IMR-90 (cell line): ENCODE data around the gene RBMS3. TPM values are rescaled to one million over a fixed set of nuclear protein-coding genes. Genes with fewer than 3 reads are reported as not detected.

Source experiments
- ATAC-seq: fragments of 200-7000 bp; cut with Tn5 transposase; 2 replicates; pipeline ENCODE4 v1.9.1; 2020; ENCODE audit warnings: low read depth, mild to moderate bottlenecking, moderate library complexity
- BruUV-seq: library from RNA; stranded (reverse); fragments of 400-500 nt; replicated peaks from 2 replicates; lab custom pipeline; 2021; lab: Mats Ljungman, UMichigan
- CTCF ChIA-PET: fragments of 300-600 bp; formaldehyde crosslinking; extraction: SDS; loops from one replicate; lab custom pipeline; 2021; ENCODE audit warnings: antibody characterized with exemption; lab: Yijun Ruan, JAX
- POLR2A ChIA-PET: fragments of 300-600 bp; sonication (Branson Sonifier 250); formaldehyde crosslinking; loops from one replicate; lab custom pipeline; 2022; ENCODE audit warnings: antibody characterized with exemption; ENCODE audit not compliant: unreplicated experiment; lab: Charles Lee
- DNase-seq: peaks from one replicate; pipeline ENCODE4 v3.0.0; 2013
- H2AFZ ChIP-seq: replicated peaks from 2 replicates; pipeline ENCODE3; 2013; ENCODE audit warnings: low read length, mild to moderate bottlenecking; ENCODE audit not compliant: poor library complexity
- H2AK5ac ChIP-seq: 2 replicates; pipeline ENCODE4 v1.6.1; 2013; ENCODE audit warnings: low read depth, low read length, inconsistent platforms
- H2AK9ac ChIP-seq: replicated peaks from 2 replicates; pipeline ENCODE3; 2013; ENCODE audit warnings: mild to moderate bottlenecking, low read depth, low read length, moderate library complexity; ENCODE audit not compliant: poor library complexity
- H2BK120ac ChIP-seq: 2 replicates; pipeline ENCODE4 v1.6.1; 2013; ENCODE audit warnings: low read depth, low read length, inconsistent platforms
- H2BK15ac ChIP-seq: 3 replicates; pipeline ENCODE4 v1.6.1; 2013; ENCODE audit warnings: low read depth, low read length, inconsistent platforms
- H2BK20ac ChIP-seq: 2 replicates; pipeline ENCODE4 v1.6.1; 2013; ENCODE audit warnings: low read depth, mild to moderate bottlenecking, inconsistent platforms, low read length, moderate library complexity
- H2BK5ac ChIP-seq: 2 replicates; pipeline ENCODE4 v1.6.1; 2013; ENCODE audit warnings: mild to moderate bottlenecking, low read depth, low read length, inconsistent platforms; ENCODE audit not compliant: poor library complexity, severe bottlenecking
- H3K14ac ChIP-seq: replicated peaks from 2 replicates; pipeline ENCODE4 v1.6.1; 2013; ENCODE audit warnings: low read depth, low read length, inconsistent platforms
- H3K18ac ChIP-seq: 2 replicates; pipeline ENCODE4 v1.6.1; 2013; ENCODE audit warnings: low read depth, low read length, control low read depth
- H3K23ac ChIP-seq: 2 replicates; pipeline ENCODE4 v1.6.1; 2013; ENCODE audit warnings: low read depth, low read length, inconsistent platforms
- H3K27ac ChIP-seq: 2 replicates; pipeline ENCODE4 v1.5.1; 2013; ENCODE audit warnings: mild to moderate bottlenecking, control low read depth, low read length; ENCODE audit not compliant: insufficient read depth
- H3K27me3 ChIP-seq: 2 replicates; pipeline ENCODE4 v1.6.1; 2013; ENCODE audit warnings: low read length; ENCODE audit not compliant: control insufficient read depth, insufficient read depth
- H3K36me3 ChIP-seq: 2 replicates; pipeline ENCODE4 v1.6.1; 2013; ENCODE audit warnings: low read length, mixed read lengths; ENCODE audit not compliant: control insufficient read depth, insufficient read depth
- H3K4ac ChIP-seq: 2 replicates; pipeline ENCODE4 v1.6.1; 2013; ENCODE audit warnings: low read depth, low read length, inconsistent platforms
- H3K4me1 ChIP-seq: 2 replicates; pipeline ENCODE4 v1.6.1; 2013; ENCODE audit warnings: low read length, mixed read lengths; ENCODE audit not compliant: control insufficient read depth, insufficient read depth
- H3K4me2 ChIP-seq: 2 replicates; pipeline ENCODE4 v1.6.1; 2013; ENCODE audit warnings: low read depth, mild to moderate bottlenecking, control low read depth, low read length, moderate library complexity
- H3K4me3 ChIP-seq: 2 replicates; pipeline ENCODE4 v1.5.1; 2013; ENCODE audit warnings: low read depth, mild to moderate bottlenecking, control low read depth, low read length, moderate library complexity; ENCODE audit not compliant: insufficient read depth
- H3K56ac ChIP-seq: 2 replicates; pipeline ENCODE4 v1.6.1; 2013; ENCODE audit warnings: low read length, inconsistent platforms; ENCODE audit not compliant: insufficient read depth; ENCODE audit errors: extremely low read depth
- H3K79me1 ChIP-seq, 2 experiments: 2 replicates each; pipeline ENCODE4 v1.6.1; 2013; ENCODE audit warnings: low read length in 2 of 2, inconsistent platforms in 1 of 2, low read depth in 1 of 2
- H3K9ac ChIP-seq: 2 replicates; pipeline ENCODE4 v1.6.1; 2013; ENCODE audit warnings: low read depth, low read length, control low read depth
- H3K9me1 ChIP-seq: 2 replicates; pipeline ENCODE4 v1.6.1; 2013; ENCODE audit warnings: low read length, inconsistent platforms; ENCODE audit not compliant: insufficient read depth
- H3K9me3 ChIP-seq: 2 replicates; pipeline ENCODE4 v1.6.1; 2013; ENCODE audit warnings: low read length; ENCODE audit not compliant: control insufficient read depth, insufficient read depth
- H4K20me1 ChIP-seq: 2 replicates; pipeline ENCODE4 v1.6.1; 2013; ENCODE audit warnings: low read length, inconsistent platforms; ENCODE audit not compliant: insufficient read depth
- H4K5ac ChIP-seq: 2 replicates; pipeline ENCODE4 v1.6.1; 2013; ENCODE audit warnings: mild to moderate bottlenecking, low read depth, low read length, control low read depth
- H4K8ac ChIP-seq, 2 experiments: 2 replicates each; pipeline ENCODE4 v1.6.1; 2013; ENCODE audit warnings: low read depth in 2 of 2, low read length in 2 of 2, control low read depth in 1 of 2, inconsistent platforms in 1 of 2
- H4K91ac ChIP-seq: 2 replicates; pipeline ENCODE4 v1.6.1; 2013; ENCODE audit warnings: low read depth, low read length, inconsistent platforms; ENCODE audit not compliant: insufficient read depth
- BHLHE40 ChIP-seq: fragments of 150-350 bp; IDR thresholded peaks from 2 replicates; pipeline ENCODE4 v1.6.1; 2016; ENCODE audit warnings: mild to moderate bottlenecking, low read depth, low read length
- FOS ChIP-seq: fragments of 150-350 bp; IDR thresholded peaks from 2 replicates; pipeline ENCODE4 v1.6.1; 2016; ENCODE audit warnings: low read depth, low read length
- MAFK ChIP-seq: IDR thresholded peaks from 2 replicates; pipeline ENCODE4 v1.6.1; 2012; ENCODE audit warnings: low read depth, low read length, improper control_type of control experiment
- RAD21 ChIP-seq: IDR thresholded peaks from 2 replicates; pipeline ENCODE4 v1.6.1; 2012; ENCODE audit warnings: low read length, improper control_type of control experiment
- RCOR1 ChIP-seq: IDR thresholded peaks from 2 replicates; pipeline ENCODE4 v1.6.1; 2012; ENCODE audit warnings: mild to moderate bottlenecking, low read length, improper control_type of control experiment; ENCODE audit not compliant: insufficient replicate concordance
- RFX5 ChIP-seq: IDR thresholded peaks from 2 replicates; pipeline ENCODE4 v1.8.0; 2012; ENCODE audit warnings: low read depth, mild to moderate bottlenecking, low read length, moderate library complexity
- WGBS, 2 experiments: methylation state at CpG; one replicate each; pipeline versions ENCODE4 v1.1.5 to v1.1.7; 2013; ENCODE audit warnings: missing lambda C conversion rate in 2 of 2; ENCODE audit not compliant: insufficient read length in 1 of 2; ENCODE audit errors: extremely low coverage in 2 of 2; 5-methylcytosine and 5-hydroxymethylcytosine counted together
- dilution Hi-C: fragments of 300-500 bp; cut with HindIII; formaldehyde crosslinking; loops from one replicate; pipeline ENCODE4 v1.14.3; 2018; ENCODE audit warnings: low sequenced_read_pairs; ENCODE audit not compliant: unreplicated experiment
- in situ Hi-C: fragments of 300-500 bp; cut with MboI; formaldehyde crosslinking; loops from 3 replicates; pipeline ENCODE4 v1.14.3; 2019; ENCODE audit warnings: low sequenced_read_pairs, inconsistent platforms, mixed read lengths
- intact Hi-C: fragments of 100-400 bp; cut with micrococcal nuclease; formaldehyde crosslinking; loops from 2 replicates; pipeline ENCODE4 v1.10.0; 2022
- polyA plus RNA-seq, 3 experiments: library from polyadenylated mRNA; depleted of rRNA; stranded (reverse); fragments of >200 nt; gene quantifications; 2 replicates each; pipeline ENCODE4 v1.2.3, GENCODE V29; 2012; ENCODE audit warnings: low replicate concordance in 1 of 3
- total RNA-seq: library from RNA; depleted of rRNA; stranded (reverse); fragments of >200 nt; gene quantifications from 2 replicates; pipeline ENCODE4 v1.2.3, GENCODE V29; 2012

The RBMS3 gene
- total and polyA plus RNA-seq, 2 of the 4 experiments (the other 2 are of a cell fraction): 15.2 to 127 TPM

GRCh38 chr3:29903600-29903999 lies 622.7 kb downstream of the RBMS3 start:
- BruUV-seq: no TSS peak

More at GRCh38 chr3:29903600-29903999, 622.7 kb downstream of the RBMS3 start:
- intact Hi-C loops (no loop called here), dilution Hi-C loops (no loop called here), in situ Hi-C loops (no loop called here)
- Histone ChIP-seq H3K9me3 (no peaks in the 10 kb centered on the region), H2AFZ (no peak overlapping the region), H3K9me1 (no peaks in the 10 kb centered on the region), H3K4ac (no peak overlapping the region), H4K8ac (no peak overlapping the region), H3K56ac (no peak overlapping the region), H2BK5ac (no peak overlapping the region), H2AK9ac (no peak overlapping the region), H2BK20ac (no peak overlapping the region), H3K27me3 (no peaks in the 10 kb centered on the region), H3K36me3 (peaks cover 5% of the 10 kb centered on the region), H4K91ac (no peak overlapping the region), H4K20me1 (no peaks in the 10 kb centered on the region), H3K4me1 (no peaks in the 10 kb centered on the region), H3K14ac (no peak overlapping the region), H3K23ac (no peak overlapping the region), H2AK5ac (no peak overlapping the region), H3K9ac (no peak overlapping the region), H3K27ac (no peak overlapping the region), H3K18ac (no peak overlapping the region), H3K79me1 (no peaks in the 10 kb centered on the region), H3K4me3 (no peak overlapping the region), H4K5ac (no peak overlapping the region), H2BK15ac (no peak overlapping the region), H3K4me2 (no peak overlapping the region), H2BK120ac (no peak overlapping the region)
- no CpG with 5 or more reads among the region's 1 CpG for WGBS, 2 experiments
- ATAC-seq (no peak), DNase-seq (no peak)
- TF ChIP-seq RFX5 (no peak), RCOR1 (no peak), MAFK (no peak), RAD21 (no peak), BHLHE40 (no peak), FOS (no peak)
- ChIA-PET POLR2A (no interaction called here), CTCF (no interaction called here)
